GM12891 (cell line): ENCODE measurements around the gene OR52W1.

Source experiments
- POLR2A ChIP-seq: IDR thresholded peaks from 2 replicates; pipeline ENCODE4 v1.6.1; 2011; ENCODE audit warnings: low read depth, low read length, control low read depth
- POLR2AphosphoS5 ChIP-seq: IDR thresholded peaks from 2 replicates; pipeline ENCODE4 v1.6.1; 2011; ENCODE audit warnings: low read depth, low read length, control low read depth
- POU2F2 ChIP-seq: IDR thresholded peaks from 2 replicates; pipeline ENCODE4 v1.6.1; 2011; ENCODE audit warnings: low read depth, mild to moderate bottlenecking, control low read depth, low read length, moderate library complexity
- TAF1 ChIP-seq: IDR thresholded peaks from 2 replicates; pipeline ENCODE4 v1.6.1; 2011; ENCODE audit warnings: low read depth, low read length, control low read depth

GRCh38 chr11:6170226-6170625 lies 28.8 kb upstream of the OR52W1 start, which contains the start of gene OR52B2:
- TF ChIP-seq TAF1 (no peak), POU2F2 (no peak), POLR2A (no peak), POLR2AphosphoS5 (no peak)
